ENCODE data around the gene LRRC8D. TPM values are rescaled to one million over a fixed set of nuclear protein-coding genes. Genes with fewer than 3 reads are reported as not detected.

The LRRC8D gene
- total RNA-seq, 1 experiment from 2014 or later, result 39.4 TPM

- Mint-ChIP-seq H3K36me3 (ENCODE audit: insufficient read depth, unreplicated experiment) (no peaks in the 10 kb centered on the region), H3K4me1 (ENCODE audit: low read depth, unreplicated experiment) (peaks cover 12% of the 10 kb centered on the region), H3K9me3 (ENCODE audit: unreplicated experiment) (no peaks in the 10 kb centered on the region), H3K27ac (ENCODE audit: unreplicated experiment) (no peak overlapping the region), H3K27me3 (ENCODE audit: insufficient read depth, unreplicated experiment) (no peaks in the 10 kb centered on the region), H3K4me3 (ENCODE audit: unreplicated experiment) (no peak overlapping the region)
- H3K4me1 ChIP-seq, result 0 out of 2 replicates have a peak, but pooled peaks cover 4% of the 10 kb centered on the region
- no peaks in the 10 kb centered on the region for H3K27me3 ChIP-seq (replicated peaks; ENCODE audit: control insufficient read depth, insufficient read depth, low read length)
- no peaks in the 10 kb centered on the region for H3K9me3 ChIP-seq
- no peaks in the 10 kb centered on the region for H3K36me3 ChIP-seq (ENCODE audit: control insufficient read depth, insufficient read depth, low read length)
- H3K4me3 ChIP-seq (ENCODE audit: low read depth, low read length), result no peak overlapping the region
- no peak for TF ChIP-seq CTCF (IDR thresholded peaks at IDR 0.05; ENCODE audit: insufficient read depth in 1 of 2, low read depth in 1 of 2, low read length in 1 of 2, severe bottlenecking in 1 of 2, unreplicated experiment in 1 of 2)
- POLR2A ChIA-PET, result no interaction called here
- no peak for DNase-seq
- intact Hi-C loops (cut with micrococcal nuclease; ENCODE audit: unreplicated experiment), result no loop called here
- CTCF ChIA-PET, result no interaction called here
- no TSS peak for BruUV-seq (replicated peaks)
These were observed 125.1 kb downstream of the LRRC8D start for GRCh38 chr1:89945852-89946476.

- ChIA-PET POLR2A (no interaction called here), CTCF (interaction anchor here (0.6 kb wide), 1 partner anchor 43 kb away, joined by 3 read pairs; no protein-coding TSS in a partner anchor)
- H3K9me3 Mint-ChIP-seq (ENCODE audit: unreplicated experiment), result no peaks in the 10 kb centered on the region
- no peaks in the 10 kb centered on the region for H3K36me3 Mint-ChIP-seq (ENCODE audit: insufficient read depth, unreplicated experiment)
- no peak for TF ChIP-seq CTCF (IDR thresholded peaks at IDR 0.05; ENCODE audit: insufficient read depth in 1 of 2, low read depth in 1 of 2, low read length in 1 of 2, severe bottlenecking in 1 of 2, unreplicated experiment in 1 of 2)
- BruUV-seq (replicated peaks), result no TSS peak
- H3K4me1 Mint-ChIP-seq (ENCODE audit: low read depth, unreplicated experiment), result peaks cover 12% of the 10 kb centered on the region
- no peak for DNase-seq
- H3K27ac Mint-ChIP-seq (ENCODE audit: unreplicated experiment), result no peak overlapping the region
- Histone ChIP-seq H3K9me3 (no peaks in the 10 kb centered on the region), H3K27me3 (replicated peaks; ENCODE audit: control insufficient read depth, insufficient read depth, low read length) (no peaks in the 10 kb centered on the region), H3K36me3 (ENCODE audit: control insufficient read depth, insufficient read depth, low read length) (no peaks in the 10 kb centered on the region), H3K4me3 (ENCODE audit: low read depth, low read length) (no peak overlapping the region), H3K4me1 (peaks cover 9% of the 10 kb centered on the region; the same call in 1 of the 2 replicates)
- intact Hi-C loops (cut with micrococcal nuclease; ENCODE audit: unreplicated experiment), result no loop called here
- H3K4me3 Mint-ChIP-seq (ENCODE audit: unreplicated experiment), result no peak overlapping the region
- no peaks in the 10 kb centered on the region for H3K27me3 Mint-ChIP-seq (ENCODE audit: insufficient read depth, unreplicated experiment)
These were observed 125.7 kb downstream of the LRRC8D start for GRCh38 chr1:89946532-89946931.

- Histone ChIP-seq H3K36me3 (ENCODE audit: control insufficient read depth, insufficient read depth, low read length) (no peaks in the 10 kb centered on the region), H3K9me3 (no peaks in the 10 kb centered on the region), H3K4me1 (peaks cover 32% of the 10 kb centered on the region), H3K27me3 (replicated peaks; ENCODE audit: control insufficient read depth, insufficient read depth, low read length) (no peaks in the 10 kb centered on the region), H3K4me3 (ENCODE audit: low read depth, low read length) (no peak overlapping the region)
- H3K27me3 Mint-ChIP-seq (ENCODE audit: insufficient read depth, unreplicated experiment), result no peaks in the 10 kb centered on the region
- TF ChIP-seq CTCF (IDR thresholded peaks at IDR 0.05; ENCODE audit: insufficient read depth in 1 of 2, low read depth in 1 of 2, low read length in 1 of 2, severe bottlenecking in 1 of 2, unreplicated experiment in 1 of 2), result no peak
- intact Hi-C loops (cut with micrococcal nuclease; ENCODE audit: unreplicated experiment), result no loop called here
- no peak overlapping the region for H3K4me3 Mint-ChIP-seq (ENCODE audit: unreplicated experiment)
- no peak overlapping the region for H3K27ac Mint-ChIP-seq (ENCODE audit: unreplicated experiment)
- DNase-seq, result no peak
- H3K9me3 Mint-ChIP-seq (ENCODE audit: unreplicated experiment), result no peaks in the 10 kb centered on the region
- no peaks in the 10 kb centered on the region for H3K36me3 Mint-ChIP-seq (ENCODE audit: insufficient read depth, unreplicated experiment)
- ChIA-PET CTCF (interaction anchor here (1.3 kb wide), 1 partner anchor 105 kb away, joined by 4 read pairs; no protein-coding TSS in a partner anchor), POLR2A (interaction anchor here (0.5 kb wide), 1 partner anchor 1058 kb away, joined by 7 read pairs; no protein-coding TSS in a partner anchor)
- BruUV-seq (replicated peaks), result no TSS peak
- H3K4me1 Mint-ChIP-seq (ENCODE audit: low read depth, unreplicated experiment), result peaks cover 5% of the 10 kb centered on the region
These were observed 128.0 kb downstream of the LRRC8D start for GRCh38 chr1:89948722-89949345.
